ENCODE data around the gene ZNF609.

The ZNF609 gene

GRCh38 chr15:64698823-64699222 is 238.4 kb downstream of the ZNF609 start:
- no peak for DNase-seq

- no peak for DNase-seq
Observed at GRCh38 chr15:64699751-64700388, 239.5 kb downstream of the ZNF609 start.

DNA sequence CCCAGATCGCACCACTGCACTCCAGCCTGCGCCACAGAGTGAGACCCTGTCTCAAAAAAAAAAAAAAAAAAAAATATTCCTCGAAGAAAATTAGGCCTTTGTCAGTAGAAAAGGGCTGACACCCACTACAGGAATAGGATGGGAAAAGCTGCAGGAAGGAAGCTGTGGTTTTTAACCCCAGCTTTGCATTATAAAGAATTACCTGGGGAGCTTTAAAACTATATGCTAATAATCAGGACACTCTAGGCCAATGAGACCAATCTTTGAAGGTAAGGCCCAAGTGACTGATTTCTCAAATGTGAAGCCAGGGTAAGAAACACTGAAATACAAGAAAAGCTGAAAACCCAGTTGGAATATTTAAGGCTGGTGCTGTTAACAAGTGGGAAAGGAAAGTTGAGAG is 240.7 kb downstream of the ZNF609 start:
- no peak for DNase-seq

- DNase-seq = no peak
Observed at GRCh38 chr15:64701482-64702184, 241.3 kb downstream of the ZNF609 start.

GRCh38 chr15:64702816-64703631 is 242.6 kb downstream of the ZNF609 start:
- peak; percentile 92 to 94 for DNase-seq

DNA sequence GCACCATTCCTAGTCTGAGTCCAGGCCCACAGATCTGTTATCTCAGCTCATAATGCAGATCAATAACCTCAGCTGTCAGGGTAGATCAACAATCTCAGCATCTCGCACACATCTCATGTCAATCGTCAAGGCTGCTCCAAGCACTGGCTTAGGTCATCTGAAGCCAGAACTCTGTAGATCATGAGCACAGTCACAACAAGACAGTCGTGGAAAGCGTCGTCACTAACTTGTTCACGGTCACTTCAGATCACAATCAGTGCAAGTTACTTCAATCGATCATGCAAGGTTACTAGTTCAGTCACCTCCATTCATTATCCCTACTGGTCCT is 243.2 kb downstream of the ZNF609 start:
- DNase-seq = no peak

DNA sequence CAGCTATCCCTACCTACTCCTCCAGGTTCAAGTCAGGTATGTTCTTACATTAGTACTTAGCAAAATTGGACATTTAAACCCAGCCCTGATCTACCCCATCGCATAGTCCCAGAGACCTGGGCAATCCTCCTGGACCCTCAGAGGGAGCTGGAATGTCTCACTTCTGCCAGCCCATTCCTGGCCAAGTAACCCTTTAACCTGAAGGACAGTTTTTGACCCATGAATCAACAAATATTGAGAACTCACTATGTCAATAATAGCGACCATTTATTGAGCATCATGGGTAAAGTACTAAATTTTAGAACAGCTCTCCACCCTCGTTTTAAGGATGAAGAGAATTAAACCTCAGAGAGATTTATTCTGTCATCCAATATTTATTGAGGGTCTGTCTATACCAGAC is 244.6 kb downstream of the ZNF609 start:
- DNase-seq = no peak

DNA sequence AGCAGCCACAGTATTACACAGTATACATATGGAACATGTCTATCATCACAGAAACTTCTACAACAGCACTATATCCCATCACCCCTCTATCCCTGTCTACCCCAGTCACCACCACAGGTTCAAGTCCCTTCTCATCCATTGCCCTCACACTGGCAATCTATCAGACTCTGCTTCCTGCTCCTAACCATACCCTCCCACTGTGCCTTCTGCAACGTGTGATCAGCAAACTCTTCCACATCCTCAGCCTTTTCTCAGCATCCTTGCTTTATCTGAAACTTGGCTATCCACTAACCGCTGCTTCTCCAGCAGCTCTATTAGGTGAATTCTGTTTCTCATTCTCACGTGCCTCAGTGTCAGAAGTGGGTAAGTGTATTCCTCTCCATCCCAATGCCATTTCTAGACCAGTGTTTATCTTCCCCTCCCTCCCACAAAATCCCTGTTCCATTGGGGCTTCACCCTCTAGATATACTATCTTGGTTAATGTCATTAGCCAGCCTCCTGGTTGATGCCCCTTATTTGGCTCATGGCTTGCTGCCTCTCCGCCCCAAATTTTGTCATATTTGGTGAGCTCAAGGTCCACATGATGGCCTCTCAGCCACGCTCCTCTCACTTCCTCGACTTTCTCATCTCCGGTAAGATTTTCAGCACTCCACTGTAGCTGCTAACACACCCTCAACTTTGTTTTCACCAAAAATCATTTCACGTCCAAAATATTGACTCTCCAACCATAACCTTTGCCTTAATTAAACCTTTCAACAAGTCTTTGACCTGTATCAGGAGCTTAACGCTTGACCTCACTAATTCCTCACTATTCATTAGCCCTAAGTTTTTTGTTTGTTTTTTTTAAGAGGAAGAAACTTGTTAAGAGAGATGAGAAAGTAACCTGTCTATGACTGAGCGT is 245.9 kb downstream of the ZNF609 start:
- DNase-seq = no peak

DNA sequence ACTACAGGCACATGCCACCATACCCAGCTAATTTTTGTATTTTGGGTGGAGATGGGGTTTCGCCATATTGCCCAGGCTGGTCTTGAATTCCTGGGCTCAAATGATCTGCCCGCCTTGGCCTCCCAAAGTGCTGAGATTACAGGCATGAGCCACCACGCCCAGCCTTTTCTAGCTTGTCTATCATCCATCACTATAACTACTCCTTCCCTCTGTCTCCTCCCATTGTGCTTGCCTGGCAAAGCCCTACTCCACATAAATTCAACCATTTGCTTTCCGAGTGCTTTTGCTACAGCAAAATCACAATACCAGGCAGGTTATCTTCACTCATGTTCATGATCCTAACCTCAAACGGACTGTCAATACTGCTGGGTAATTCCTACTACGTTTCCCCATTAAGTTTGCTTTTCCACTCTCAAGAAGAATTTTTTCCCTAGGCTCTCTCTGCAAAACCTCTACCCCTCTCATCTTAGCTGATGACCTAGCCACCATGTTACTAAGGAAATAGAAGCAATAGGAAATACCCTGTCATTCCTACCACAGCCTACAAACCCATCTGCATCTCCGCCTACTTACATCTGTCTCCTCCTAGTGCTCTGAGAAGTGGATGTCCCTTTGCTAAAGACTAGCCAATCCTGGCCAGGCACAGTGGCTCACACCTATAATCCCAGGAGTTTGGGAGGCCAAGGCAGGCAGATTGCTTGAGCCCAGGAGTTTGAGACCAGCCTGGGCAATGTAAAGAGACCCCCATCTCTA is 250.5 kb downstream of the ZNF609 start:
- no peak for DNase-seq

DNA sequence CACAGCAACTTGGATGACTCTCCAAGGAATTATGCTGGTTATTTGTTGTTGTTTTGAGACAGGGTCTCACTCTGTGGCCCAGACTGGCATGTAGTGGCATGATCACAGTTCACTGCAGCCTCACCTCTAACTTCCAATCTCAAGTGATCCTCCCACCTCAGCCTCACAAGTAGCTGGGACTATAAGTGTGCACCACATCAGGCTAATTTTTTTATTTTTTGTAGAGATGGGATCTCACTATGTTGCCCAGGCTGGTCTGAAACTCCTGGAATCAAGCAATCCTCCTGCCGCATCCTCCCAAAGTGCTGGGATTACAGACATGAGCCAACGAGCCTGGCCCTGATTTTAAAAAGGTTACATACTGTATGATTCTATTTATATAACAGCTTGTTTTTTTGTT is 252.0 kb downstream of the ZNF609 start:
- DNase-seq = no peak

GRCh38 chr15:64713592-64713991 is 253.2 kb downstream of the ZNF609 start:
- DNase-seq = no peak

DNA sequence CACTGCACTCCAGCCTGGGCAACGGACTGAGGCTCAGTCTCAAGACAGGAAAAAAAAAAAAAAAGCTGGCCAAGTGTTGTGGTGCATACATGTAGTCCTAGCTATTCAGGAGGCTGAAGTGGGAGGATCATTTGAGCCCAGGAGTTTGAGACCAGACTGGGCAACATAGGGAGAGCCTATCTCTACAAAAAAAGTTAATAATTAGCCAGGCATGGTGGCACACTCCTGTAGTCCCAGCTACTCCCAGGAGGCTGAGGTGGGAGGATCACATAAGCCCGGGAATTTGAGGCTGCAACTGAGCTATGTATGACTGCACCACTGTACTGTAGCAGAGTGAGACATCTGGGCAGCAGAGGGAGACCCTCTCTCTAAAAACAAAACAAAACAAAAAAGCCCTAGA is 256.1 kb downstream of the ZNF609 start:
- no peak for DNase-seq

DNA sequence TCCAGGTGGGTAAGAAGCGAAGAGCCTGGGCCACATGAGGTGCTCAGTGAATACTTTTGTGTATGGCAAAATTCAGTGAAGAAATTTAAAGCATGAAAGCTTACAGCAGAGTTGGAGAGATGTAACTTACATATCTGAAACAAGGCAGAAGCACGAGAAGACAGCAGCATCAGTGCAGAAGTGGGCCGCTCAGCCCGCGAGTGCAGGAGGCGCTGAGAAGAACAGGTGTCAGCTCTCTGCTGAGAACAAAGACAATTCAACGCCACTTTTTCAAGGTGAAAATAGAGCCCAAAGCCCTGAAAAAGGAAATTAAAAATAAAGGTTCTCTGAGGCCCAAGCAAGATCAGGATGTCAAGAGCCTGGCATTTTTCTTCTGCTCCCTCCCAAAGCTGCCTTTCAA is 256.8 kb downstream of the ZNF609 start:
- no peak for DNase-seq

DNA sequence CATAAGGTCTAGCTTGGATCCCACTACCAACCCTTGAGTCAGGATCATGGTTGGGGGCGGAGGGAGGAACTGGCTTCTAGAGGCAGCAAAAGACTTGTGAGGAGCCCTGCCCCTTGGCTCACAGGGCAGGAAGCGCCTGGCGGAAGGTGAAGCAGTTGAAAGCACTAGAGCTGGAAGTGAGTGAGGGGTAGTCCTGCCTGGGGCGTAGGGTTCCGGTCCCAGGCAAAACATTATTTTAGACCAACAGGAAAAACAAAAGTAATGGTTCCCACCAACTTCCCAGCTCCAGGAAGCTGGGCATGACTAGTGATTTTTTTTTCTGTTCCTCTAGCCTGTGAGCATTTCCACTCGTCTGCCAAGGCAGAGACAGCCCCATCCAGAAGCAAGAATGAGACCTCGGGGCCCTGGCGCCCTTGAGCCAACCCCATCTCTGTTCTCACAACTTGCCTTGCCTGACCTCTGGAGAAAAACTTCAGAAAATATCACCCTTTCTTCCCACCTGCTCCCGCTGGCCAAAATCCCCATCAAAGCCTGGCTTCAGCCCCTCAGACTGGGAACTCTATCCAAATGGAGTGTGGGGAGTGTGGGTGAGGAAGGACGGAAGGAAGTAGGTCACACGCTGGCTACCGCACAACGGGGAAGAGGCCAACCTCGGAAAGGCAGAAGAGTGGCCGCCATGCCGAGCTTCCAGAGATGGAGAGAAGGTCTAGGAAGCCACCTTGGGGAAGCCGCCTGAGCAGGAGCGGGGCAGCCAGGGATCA is 257.5 kb downstream of the ZNF609 start:
- no peak for DNase-seq

- no peak for DNase-seq
Observed at GRCh38 chr15:64720188-64720587, 259.8 kb downstream of the ZNF609 start.

DNA sequence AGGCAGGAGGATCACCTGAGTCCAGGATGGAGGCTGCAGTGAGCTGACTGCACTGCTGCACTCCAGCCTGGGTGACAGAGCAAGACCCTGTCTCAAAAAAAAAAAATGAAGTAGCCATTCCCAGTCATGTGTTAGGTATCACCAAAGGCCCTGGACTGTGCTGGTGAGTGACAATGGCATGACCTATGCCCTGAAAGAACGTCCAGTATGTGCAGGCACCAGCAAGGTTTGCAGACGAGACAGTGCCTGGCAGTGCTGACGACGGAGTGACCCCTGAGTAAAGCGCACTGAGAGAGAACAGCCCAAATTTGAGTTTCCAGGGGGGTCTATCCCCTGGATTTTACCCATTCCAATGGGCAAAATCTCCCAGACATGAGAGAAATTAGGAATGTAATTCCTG is 269.8 kb downstream of the ZNF609 start:
- no peak for DNase-seq

GRCh38 chr15:64731012-64731804 is 270.8 kb downstream of the ZNF609 start:
- DNase-seq = peak; percentile 83 to 84

- no peak for DNase-seq
Observed at GRCh38 chr15:64731805-64732151, 271.4 kb downstream of the ZNF609 start.

DNA sequence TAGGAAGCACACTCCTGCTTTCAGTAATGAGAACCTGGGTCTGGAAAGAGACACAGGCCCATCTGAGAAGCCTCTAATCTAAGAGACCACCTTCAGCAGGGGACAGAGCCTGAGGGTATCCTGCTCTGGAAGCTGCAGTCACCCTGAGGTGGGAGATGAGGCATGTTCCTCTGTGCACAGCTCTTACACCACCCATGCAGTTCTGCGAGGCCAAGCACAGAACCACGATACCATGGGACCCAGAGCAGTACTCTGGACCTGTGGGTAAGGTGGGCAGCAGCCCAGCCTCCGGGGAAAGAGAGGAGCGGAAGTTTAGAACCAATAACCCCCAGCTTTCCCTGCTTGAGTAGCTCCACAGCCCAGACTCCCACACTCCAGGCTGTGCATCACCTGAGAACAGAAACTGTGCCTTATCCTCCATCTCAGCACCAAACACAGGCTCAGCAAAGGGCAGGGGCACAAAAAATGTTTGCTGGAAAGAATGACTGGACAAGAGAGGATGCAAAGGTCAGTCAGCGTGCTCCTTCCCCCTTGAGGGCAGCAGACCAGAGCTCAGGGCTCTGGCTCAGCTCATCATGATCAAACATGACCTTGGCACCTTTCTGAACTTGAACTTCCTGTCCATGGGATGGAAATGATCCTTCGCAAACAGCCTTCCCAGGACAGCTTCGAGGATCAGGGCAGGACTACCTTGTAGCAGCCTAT is 271.9 kb downstream of the ZNF609 start:
- no peak for DNase-seq

Data from NCI-H2081 (cell line).